ENCODE data around the gene ATG13.
A peak's percentile ranks its signal among the peaks of the same experiment; 100 is the strongest.

The ATG13 gene

DNA sequence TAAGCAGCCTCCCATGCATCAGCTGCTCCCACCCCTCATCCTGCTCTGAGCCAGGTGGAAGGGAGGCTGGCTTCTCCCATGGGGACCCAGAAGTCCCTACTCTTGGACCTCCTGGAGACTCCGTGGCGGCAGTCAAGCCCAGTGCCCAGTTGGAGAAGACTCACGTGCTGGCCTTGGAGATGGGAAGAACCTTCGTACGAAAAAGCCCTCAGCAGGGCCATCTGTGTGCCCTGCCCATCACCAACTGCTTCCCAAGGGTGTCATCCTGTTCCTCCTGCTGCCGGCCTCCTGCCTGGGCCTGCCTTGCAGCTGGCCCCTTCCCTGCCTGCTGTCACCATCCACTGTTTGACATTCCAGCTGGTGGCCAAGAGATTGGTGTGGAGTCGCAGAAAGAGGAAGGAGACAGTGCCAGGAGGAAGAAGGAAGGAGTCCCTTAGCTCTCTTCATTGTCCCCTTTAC is 55.1 kb downstream of the ATG13 start:
- no peak overlapping the region for H3K4me3 ChIP-seq (ENCODE audit: low read depth, low read length)
- DNase-seq (ENCODE audit: low read depth, low spot score) = no peak
- in situ Hi-C loops (cut with HindIII; ENCODE audit: low sequenced_read_pairs) = no loop called here
- TF ChIP-seq, protein P1, sequence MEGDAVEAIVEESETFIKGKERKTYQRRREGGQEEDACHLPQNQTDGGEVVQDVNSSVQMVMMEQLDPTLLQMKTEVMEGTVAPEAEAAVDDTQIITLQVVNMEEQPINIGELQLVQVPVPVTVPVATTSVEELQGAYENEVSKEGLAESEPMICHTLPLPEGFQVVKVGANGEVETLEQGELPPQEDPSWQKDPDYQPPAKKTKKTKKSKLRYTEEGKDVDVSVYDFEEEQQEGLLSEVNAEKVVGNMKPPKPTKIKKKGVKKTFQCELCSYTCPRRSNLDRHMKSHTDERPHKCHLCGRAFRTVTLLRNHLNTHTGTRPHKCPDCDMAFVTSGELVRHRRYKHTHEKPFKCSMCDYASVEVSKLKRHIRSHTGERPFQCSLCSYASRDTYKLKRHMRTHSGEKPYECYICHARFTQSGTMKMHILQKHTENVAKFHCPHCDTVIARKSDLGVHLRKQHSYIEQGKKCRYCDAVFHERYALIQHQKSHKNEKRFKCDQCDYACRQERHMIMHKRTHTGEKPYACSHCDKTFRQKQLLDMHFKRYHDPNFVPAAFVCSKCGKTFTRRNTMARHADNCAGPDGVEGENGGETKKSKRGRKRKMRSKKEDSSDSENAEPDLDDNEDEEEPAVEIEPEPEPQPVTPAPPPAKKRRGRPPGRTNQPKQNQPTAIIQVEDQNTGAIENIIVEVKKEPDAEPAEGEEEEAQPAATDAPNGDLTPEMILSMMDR (IDR thresholded peaks at IDR 0.05; ENCODE audit: low read depth, low read length) = no peak

DNA sequence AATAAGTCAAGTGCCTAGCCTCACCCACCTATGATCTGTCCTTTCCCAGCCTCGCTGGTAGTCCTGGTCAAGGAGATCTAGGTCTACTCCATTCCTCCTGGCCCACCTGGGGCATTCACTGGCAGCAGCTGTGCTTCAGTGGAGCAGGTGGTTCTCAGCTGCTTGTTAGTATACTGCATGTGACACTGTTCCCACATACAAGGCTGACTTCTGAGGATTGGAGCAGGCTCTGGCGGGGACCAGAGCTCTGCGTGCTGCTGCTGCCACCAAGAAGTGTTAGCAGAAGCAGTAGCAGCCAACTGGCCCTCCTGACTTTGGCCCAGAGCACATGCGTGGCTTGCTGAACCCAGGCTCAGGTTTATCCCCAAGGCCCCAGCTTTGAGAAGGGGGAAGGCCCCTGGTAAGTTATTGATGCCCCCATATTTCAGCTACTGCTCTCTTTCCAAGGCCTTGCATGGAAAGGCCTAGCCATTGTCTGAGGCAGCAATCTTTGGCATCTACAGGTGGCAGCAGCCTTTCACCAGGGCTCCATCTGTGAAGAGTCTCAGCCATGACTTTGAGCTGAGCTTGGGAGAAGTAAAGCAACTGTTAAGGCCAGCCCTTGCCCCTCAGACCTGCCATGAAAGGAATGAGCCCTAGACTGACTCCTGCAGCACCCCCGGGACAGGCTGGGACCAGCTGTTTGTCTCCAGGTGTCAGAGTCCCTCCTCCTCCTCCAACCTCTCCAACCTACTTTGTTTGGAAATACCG is 56.5 kb downstream of the ATG13 start:
- DNase-seq (ENCODE audit: low read depth, low spot score) = no peak
- no peak overlapping the region for H3K4me3 ChIP-seq (ENCODE audit: low read depth, low read length)
- TF ChIP-seq, protein P1 (IDR thresholded peaks at IDR 0.05; ENCODE audit: low read depth, low read length) = no peak
- in situ Hi-C loops (cut with HindIII; ENCODE audit: low sequenced_read_pairs) = no loop called here

DNA sequence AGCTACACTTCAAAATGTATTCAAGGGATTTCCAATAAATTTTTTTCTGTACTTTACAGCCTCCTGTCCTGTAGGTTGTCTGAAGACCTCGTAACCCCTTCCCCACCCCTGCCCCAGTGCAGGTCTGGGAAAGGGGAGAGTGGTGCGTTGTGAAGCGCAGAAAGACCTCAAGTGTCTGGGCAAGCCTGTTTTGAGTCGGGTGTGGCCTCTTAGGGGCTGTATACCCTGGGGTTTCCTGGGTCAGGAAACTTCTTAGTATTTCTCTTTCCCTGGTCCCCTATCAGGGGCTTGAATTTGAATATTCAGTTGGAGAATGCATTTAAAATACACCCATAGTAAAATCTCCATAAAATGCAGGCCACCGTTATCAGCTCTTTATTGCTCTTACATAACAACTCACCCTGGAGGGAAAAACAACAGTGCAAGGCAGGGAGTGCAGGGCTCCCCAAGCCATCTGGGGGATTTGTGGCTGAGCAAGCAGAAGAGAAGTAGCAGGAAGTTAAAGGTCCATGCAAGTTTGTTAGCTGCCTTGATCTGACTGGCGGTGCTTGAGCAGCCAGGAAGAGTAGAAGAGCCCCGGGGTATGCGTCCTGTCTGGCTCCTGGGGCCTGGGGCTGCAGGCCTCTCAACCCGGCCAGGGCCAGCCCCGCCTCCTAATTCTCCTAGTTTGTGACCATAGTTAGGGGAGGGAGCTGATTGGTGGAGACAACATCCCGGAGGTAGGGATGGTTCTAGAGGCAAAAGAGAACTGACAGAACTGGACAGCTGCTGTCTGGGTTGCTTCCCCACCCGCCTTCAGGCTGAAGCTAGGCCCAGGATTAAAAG is 57.3 kb downstream of the ATG13 start:
- in situ Hi-C loops (cut with HindIII; ENCODE audit: low sequenced_read_pairs) = no loop called here
- peak; percentile 22 for DNase-seq (ENCODE audit: low read depth, low spot score)
- TF ChIP-seq, protein P1 (IDR thresholded peaks at IDR 0.05; ENCODE audit: low read depth, low read length) = no peak
- no peak overlapping the region for H3K4me3 ChIP-seq (ENCODE audit: low read depth, low read length)

DNA sequence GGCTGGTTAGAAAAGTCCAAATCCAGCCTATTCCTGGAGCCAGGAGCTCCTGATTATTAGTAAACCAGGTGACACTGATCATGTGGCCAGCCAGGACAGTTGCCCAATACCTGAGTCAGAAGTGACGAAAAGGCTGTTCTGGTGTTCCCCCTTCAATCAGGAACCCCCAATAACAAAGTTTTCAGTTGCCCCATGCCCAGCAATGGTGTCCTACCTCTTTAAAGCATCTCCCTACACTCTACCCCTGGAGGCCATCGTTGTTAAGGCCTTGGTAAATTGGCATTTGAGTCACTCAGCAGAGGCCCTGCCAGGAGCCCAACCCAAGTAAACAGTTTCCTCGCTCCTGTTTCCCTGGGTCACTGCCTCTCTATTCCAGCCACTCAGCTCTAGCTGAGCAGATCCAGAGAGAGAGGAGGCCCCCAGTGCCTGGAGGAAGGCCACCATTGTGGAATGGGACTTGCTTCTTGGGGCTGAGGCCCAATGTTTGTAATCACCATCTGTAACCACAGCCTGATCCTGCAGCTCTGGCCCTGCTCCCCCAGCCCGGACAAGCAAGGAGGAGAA is 58.0 kb downstream of the ATG13 start:
- peak; percentile 69 for DNase-seq (ENCODE audit: low read depth, low spot score)
- TF ChIP-seq, protein P1 (IDR thresholded peaks at IDR 0.05; ENCODE audit: low read depth, low read length) = no peak
- in situ Hi-C loops (cut with HindIII; ENCODE audit: low sequenced_read_pairs) = no loop called here
- no peak overlapping the region for H3K4me3 ChIP-seq (ENCODE audit: low read depth, low read length)

DNA sequence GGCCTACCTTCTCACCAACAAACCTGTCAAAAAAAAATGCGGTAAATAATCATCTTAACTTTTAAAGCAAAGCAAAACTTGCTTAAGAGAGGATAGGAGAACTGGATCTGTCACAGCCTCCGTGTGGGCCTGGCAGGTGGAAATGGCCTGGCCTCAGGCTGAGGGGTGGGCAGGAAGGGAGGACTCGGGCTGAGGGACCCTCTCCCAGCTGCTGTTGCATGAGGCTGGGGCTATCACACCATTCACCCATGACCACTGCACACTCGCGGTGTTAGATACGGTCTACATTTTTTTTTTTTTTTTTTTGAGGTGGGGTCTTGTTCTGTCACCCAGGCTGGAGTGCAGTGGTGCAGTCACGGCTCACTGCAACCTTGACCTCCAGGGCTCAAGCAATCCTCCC is 58.6 kb downstream of the ATG13 start:
- H3K4me3 ChIP-seq (ENCODE audit: low read depth, low read length) = no peak overlapping the region
- TF ChIP-seq, protein P1 (IDR thresholded peaks at IDR 0.05; ENCODE audit: low read depth, low read length) = no peak
- in situ Hi-C loops (cut with HindIII; ENCODE audit: low sequenced_read_pairs) = no loop called here
- no peak for DNase-seq (ENCODE audit: low read depth, low spot score)

DNA sequence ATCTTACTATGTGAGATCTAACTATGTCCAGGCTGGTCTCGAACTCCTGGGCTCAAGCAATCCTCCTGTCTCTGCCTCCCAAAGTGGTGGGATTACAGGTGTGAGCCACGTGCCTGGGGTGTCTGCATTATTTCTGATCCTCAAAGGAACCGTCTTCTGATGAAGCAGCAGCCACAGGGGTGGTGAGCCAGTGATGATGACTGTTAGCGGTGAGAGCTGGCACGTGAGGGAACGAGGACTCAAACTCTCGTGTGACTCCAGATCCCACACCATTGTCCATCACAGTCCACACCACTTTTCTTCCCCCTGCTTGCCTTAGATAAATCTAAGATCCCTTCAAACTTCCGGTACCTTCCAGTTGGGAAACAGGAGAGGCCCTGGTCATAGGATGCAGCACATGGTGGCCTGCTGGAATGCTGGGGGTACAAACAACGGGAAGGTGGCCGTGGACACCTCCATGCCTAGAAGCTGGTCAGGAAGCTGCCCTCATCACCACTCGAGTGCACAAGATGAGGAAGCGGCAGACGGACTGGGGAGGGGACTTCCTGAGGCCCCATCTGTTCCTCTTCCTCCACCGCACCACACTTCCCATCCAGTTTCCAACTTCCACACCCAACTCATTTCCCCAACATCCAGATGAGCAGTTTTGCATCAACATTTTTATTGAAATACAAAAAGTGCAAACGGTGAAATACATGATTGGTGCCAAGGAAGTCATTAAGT is 59.2 kb downstream of the ATG13 start:
- no peak for DNase-seq (ENCODE audit: low read depth, low spot score)
- no peak overlapping the region for H3K4me3 ChIP-seq (ENCODE audit: low read depth, low read length)
- TF ChIP-seq, protein P1 (IDR thresholded peaks at IDR 0.05; ENCODE audit: low read depth, low read length) = no peak
- in situ Hi-C loops (cut with HindIII; ENCODE audit: low sequenced_read_pairs) = no loop called here
